HFFc6 (cell line): Measurements from ENCODE around the gene USH2A. TPM values are rescaled to one million over a fixed set of nuclear protein-coding genes. Genes with fewer than 3 reads are reported as not detected.
A peak's percentile ranks its signal among the peaks of the same experiment; 100 is the strongest.

Experiments
- DNase-seq: peaks from one replicate; pipeline ENCODE4 v3.0.0-alpha.2; 2018
- H3K27ac Mint-ChIP-seq: 2 replicates; pipeline ENCODE4 v1.8.0; 2020; ENCODE audit warnings: mild to moderate bottlenecking, mixed read lengths
- H3K27me3 Mint-ChIP-seq: 2 replicates; pipeline ENCODE4 v1.8.0; 2021; ENCODE audit warnings: mild to moderate bottlenecking, moderate library complexity, mixed read lengths; ENCODE audit not compliant: insufficient read depth
- H3K36me3 Mint-ChIP-seq: 2 replicates; pipeline ENCODE4 v1.8.0; 2021; ENCODE audit warnings: low read depth, mixed read lengths
- H3K4me1 Mint-ChIP-seq: 2 replicates; pipeline ENCODE4 v1.8.0; 2020; ENCODE audit warnings: low read depth, mixed read lengths
- H3K4me3 Mint-ChIP-seq: 2 replicates; pipeline ENCODE4 v1.8.0; 2020; ENCODE audit warnings: mild to moderate bottlenecking, moderate library complexity, mixed read lengths
- H3K9me3 Mint-ChIP-seq: 2 replicates; pipeline ENCODE4 v1.8.0; 2020; ENCODE audit warnings: mild to moderate bottlenecking, mixed read lengths
- total RNA-seq, 6 experiments: library from RNA; stranded (reverse); fragmentation: NEBNext Ultra II Directional; extraction: Animal tissue kit (Norgen Biotek cat#: 25700); gene quantifications; 2 replicates in 1 of 6; 3 replicates in 5 of 6; pipeline ENCODE4 v1.2.3, GENCODE V29; 2021
- TF ChIP-seq, protein P1 (sequence below): fragments of 200-600 bp; sonication (generic); IDR thresholded peaks from 2 replicates; pipeline ENCODE4 v1.5.0; 2021; ENCODE audit warnings: antibody characterized with exemption, mild to moderate bottlenecking

Gene USH2A
- total RNA-seq, 6 experiments from 2014 or later: 0.02 to 0.07 (median 0.04) TPM

DNA sequence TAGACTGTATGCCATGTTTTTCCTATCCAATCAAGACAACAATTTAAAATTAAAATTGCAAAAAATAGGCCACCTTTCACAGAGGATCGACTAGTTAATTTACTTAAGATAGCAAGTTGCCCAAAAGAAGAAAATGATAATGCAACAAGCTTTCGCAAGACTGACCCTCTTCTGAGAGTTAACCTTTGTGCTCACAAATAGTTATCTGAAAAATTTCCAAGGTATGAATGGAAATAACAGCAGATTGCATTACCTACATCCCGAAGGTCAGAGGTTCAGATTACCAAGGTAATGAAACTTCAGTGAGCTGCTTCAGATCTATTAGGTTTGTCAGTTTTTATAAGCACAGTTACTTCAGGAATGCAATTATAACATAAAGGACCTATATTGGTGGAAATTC, 558.2 kb downstream of the USH2A start:
- Mint-ChIP-seq H3K27ac (no peak overlapping the region), H3K27me3 (no peaks in the 10 kb centered on the region), H3K4me1 (peaks cover 13% of the 10 kb centered on the region), H3K9me3 (no peaks in the 10 kb centered on the region), H3K4me3 (no peak overlapping the region), H3K36me3 (no peaks in the 10 kb centered on the region)
- DNase-seq: no peak
- TF ChIP-seq, protein P1, sequence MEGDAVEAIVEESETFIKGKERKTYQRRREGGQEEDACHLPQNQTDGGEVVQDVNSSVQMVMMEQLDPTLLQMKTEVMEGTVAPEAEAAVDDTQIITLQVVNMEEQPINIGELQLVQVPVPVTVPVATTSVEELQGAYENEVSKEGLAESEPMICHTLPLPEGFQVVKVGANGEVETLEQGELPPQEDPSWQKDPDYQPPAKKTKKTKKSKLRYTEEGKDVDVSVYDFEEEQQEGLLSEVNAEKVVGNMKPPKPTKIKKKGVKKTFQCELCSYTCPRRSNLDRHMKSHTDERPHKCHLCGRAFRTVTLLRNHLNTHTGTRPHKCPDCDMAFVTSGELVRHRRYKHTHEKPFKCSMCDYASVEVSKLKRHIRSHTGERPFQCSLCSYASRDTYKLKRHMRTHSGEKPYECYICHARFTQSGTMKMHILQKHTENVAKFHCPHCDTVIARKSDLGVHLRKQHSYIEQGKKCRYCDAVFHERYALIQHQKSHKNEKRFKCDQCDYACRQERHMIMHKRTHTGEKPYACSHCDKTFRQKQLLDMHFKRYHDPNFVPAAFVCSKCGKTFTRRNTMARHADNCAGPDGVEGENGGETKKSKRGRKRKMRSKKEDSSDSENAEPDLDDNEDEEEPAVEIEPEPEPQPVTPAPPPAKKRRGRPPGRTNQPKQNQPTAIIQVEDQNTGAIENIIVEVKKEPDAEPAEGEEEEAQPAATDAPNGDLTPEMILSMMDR: no peak

GRCh38 chr1:215863796-215864195, 559.5 kb downstream of the USH2A start:
- TF ChIP-seq, protein P1: no peak
- DNase-seq: no peak

GRCh38 chr1:215860833-215861232, 562.4 kb downstream of the USH2A start:
- peaks cover 10% of the 10 kb centered on the region; the same call in 1 of the 2 replicates for H3K9me3 Mint-ChIP-seq
- DNase-seq: no peak
- H3K27me3 Mint-ChIP-seq: no peaks in the 10 kb centered on the region
- H3K36me3 Mint-ChIP-seq: peaks cover 7% of the 10 kb centered on the region; the same call in 1 of the 2 replicates
- no peak overlapping the region for H3K27ac Mint-ChIP-seq
- TF ChIP-seq, protein P1: no peak
- no peak overlapping the region for H3K4me3 Mint-ChIP-seq
- peaks cover 13% of the 10 kb centered on the region for H3K4me1 Mint-ChIP-seq

More at GRCh38 chr1:215863796-215864195, 559.5 kb downstream of the USH2A start:
- no peaks in the 10 kb centered on the region for H3K27me3 Mint-ChIP-seq
- no peaks in the 10 kb centered on the region for H3K36me3 Mint-ChIP-seq
- H3K4me3 Mint-ChIP-seq: no peak overlapping the region
- no peaks in the 10 kb centered on the region for H3K9me3 Mint-ChIP-seq
- H3K4me1 Mint-ChIP-seq: peaks cover 13% of the 10 kb centered on the region
- H3K27ac Mint-ChIP-seq: no peak overlapping the region

- peaks cover 23% of the 10 kb centered on the region for H3K36me3 Mint-ChIP-seq
- DNase-seq: no peak
- TF ChIP-seq, protein P1: no peak
- no peak overlapping the region for H3K4me3 Mint-ChIP-seq
- H3K9me3 Mint-ChIP-seq: peaks cover 28% of the 10 kb centered on the region
- no peak overlapping the region for H3K27ac Mint-ChIP-seq
- no peaks in the 10 kb centered on the region for H3K27me3 Mint-ChIP-seq
- no peaks in the 10 kb centered on the region for H3K4me1 Mint-ChIP-seq
These were observed 565.9 kb downstream of the USH2A start for GRCh38 chr1:215857317-215857716.

DNA sequence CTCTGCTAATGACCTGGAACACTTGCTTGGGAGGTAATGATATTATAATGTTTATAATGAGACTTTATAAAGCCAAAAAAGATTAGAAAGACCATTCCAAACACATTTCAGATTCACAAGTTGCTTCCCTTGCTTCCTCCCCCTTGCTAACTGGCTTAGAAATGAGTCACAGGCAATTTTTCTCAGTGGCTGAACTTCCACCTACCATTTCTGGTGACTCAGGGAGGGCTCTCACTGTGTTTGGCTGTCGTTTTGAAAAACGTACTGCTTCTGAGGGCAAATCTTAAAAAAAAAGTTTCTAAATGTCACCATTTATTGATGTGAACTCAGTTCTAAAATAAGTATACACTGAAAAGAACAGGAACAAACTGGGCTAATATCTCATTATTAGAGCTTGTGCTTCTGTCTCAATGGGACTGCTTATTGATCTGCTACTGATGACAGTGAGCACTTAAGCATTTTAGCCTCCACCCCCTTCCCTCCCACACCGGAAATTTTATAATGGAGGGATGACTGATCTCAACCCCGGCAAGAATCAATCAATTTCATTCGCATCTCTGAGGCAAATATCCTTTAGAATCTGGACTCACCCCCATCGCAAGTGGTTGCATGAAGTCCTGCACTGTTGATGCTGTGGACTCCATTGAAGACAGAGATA, 577.9 kb downstream of the USH2A start:
- TF ChIP-seq, protein P1: no peak
- Mint-ChIP-seq H3K4me1 (peaks cover 33% of the 10 kb centered on the region), H3K27me3 (no peaks in the 10 kb centered on the region), H3K4me3 (peak overlapping the region; percentile 72), H3K9me3 (peaks cover 10% of the 10 kb centered on the region; the same call in 1 of the 2 replicates), H3K27ac (peak overlapping the region; percentile 84), H3K36me3 (no peaks in the 10 kb centered on the region; the same call in 1 of the 2 replicates)
- DNase-seq: peak; percentile 88
